Measurements from ENCODE around the gene OR2T11.

OR2T11 gene

DNA sequence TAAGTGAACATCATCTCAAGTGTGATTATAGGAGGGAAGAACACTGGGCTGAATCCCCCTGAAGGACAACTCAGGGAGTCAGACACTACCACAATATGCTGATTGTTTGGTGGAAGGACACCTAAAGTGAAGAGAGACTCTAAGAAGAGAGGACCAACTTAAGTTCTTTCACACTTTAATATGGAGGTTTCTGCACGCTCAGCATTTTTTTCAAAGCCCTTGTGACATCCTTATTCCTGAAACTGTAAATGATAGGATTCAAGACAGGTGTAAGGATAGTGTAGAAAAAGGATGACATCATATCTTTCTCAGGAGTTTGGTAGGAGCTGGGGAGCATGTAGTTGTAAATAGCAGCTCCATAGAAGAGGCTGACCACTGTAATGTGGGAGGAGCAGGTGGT lies 42.2 kb downstream of the OR2T11 start:
- TF ChIP-seq ZBTB7A (IDR thresholded peaks at IDR 0.05; ENCODE audit: low read depth) (no peak), YY1 (IDR thresholded peaks at IDR 0.05; ENCODE audit: low read depth) (no peak), EGR1 (IDR thresholded peaks at IDR 0.05) (no peak), TAF1 (IDR thresholded peaks at IDR 0.05; ENCODE audit: low read depth) (no peak), NFIC (IDR thresholded peaks at IDR 0.05) (no peak), CEBPB (IDR thresholded peaks at IDR 0.05) (no peak), EP300 (IDR thresholded peaks at IDR 0.05; ENCODE audit: borderline replicate concordance) (no peak)
- TF ChIP-seq, protein P1, sequence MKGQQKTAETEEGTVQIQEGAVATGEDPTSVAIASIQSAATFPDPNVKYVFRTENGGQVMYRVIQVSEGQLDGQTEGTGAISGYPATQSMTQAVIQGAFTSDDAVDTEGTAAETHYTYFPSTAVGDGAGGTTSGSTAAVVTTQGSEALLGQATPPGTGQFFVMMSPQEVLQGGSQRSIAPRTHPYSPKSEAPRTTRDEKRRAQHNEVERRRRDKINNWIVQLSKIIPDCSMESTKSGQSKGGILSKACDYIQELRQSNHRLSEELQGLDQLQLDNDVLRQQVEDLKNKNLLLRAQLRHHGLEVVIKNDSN (IDR thresholded peaks at IDR 0.05), result no peak

DNA sequence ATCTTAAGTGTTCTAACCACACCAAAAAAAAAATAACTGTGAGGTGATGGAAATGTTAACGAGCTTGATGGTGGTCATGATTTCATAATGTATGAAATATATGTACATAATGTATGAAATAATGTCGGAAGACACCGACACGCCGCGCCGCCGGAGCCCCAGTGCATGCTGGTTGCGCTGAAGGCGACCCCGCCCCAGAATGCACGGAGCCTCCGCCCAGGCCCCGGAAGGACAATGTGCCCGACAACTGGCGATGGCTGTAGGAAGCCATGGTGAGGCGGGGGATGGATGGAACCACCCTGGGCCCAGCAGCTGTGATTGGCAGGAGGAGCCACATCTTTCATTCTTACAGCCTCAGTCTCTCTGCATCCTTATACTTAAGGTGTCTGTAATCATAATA lies 44.8 kb downstream of the OR2T11 start:
- no peak for TF ChIP-seq CEBPB (IDR thresholded peaks at IDR 0.05)
- TF ChIP-seq, protein P1 (IDR thresholded peaks at IDR 0.05), result no peak
- TF ChIP-seq ZBTB7A (IDR thresholded peaks at IDR 0.05; ENCODE audit: low read depth), result no peak
- no peak for TF ChIP-seq NFIC (IDR thresholded peaks at IDR 0.05)

DNA sequence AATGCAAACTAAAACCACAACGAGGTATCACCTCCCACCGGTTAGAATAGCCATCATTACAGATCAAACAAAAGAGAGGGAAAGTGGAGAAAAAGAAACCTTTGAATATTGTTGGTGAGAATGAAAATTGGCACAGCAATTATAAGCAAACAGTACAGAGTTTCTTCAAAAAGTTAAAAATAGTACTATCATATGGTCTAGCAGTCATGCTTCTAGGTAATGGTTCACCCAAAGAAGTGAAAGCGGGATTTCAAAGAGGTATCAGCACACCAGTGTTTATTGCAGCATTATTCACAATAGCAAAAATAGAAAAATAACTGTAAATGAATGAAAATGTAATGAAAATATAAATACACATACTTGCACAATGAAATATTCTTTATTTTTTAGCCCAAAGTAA lies 45.6 kb downstream of the OR2T11 start:
- TF ChIP-seq, protein P1 (IDR thresholded peaks at IDR 0.05), result no peak
- TF ChIP-seq TAF1 (IDR thresholded peaks at IDR 0.05; ENCODE audit: low read depth) (no peak), FOXM1 (IDR thresholded peaks at IDR 0.05; ENCODE audit: borderline replicate concordance, low read depth) (no peak), CEBPB (IDR thresholded peaks at IDR 0.05) (no peak), EGR1 (IDR thresholded peaks at IDR 0.05) (no peak), TCF12 (IDR thresholded peaks at IDR 0.05; ENCODE audit: low read depth) (no peak), NFIC (IDR thresholded peaks at IDR 0.05) (no peak), ZBTB7A (IDR thresholded peaks at IDR 0.05; ENCODE audit: low read depth) (no peak), YY1 (IDR thresholded peaks at IDR 0.05; ENCODE audit: low read depth) (no peak)
- TF ChIP-seq, protein P2, sequence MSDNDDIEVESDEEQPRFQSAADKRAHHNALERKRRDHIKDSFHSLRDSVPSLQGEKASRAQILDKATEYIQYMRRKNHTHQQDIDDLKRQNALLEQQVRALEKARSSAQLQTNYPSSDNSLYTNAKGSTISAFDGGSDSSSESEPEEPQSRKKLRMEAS (IDR thresholded peaks at IDR 0.05), result no peak
- TF ChIP-seq, protein P3, sequence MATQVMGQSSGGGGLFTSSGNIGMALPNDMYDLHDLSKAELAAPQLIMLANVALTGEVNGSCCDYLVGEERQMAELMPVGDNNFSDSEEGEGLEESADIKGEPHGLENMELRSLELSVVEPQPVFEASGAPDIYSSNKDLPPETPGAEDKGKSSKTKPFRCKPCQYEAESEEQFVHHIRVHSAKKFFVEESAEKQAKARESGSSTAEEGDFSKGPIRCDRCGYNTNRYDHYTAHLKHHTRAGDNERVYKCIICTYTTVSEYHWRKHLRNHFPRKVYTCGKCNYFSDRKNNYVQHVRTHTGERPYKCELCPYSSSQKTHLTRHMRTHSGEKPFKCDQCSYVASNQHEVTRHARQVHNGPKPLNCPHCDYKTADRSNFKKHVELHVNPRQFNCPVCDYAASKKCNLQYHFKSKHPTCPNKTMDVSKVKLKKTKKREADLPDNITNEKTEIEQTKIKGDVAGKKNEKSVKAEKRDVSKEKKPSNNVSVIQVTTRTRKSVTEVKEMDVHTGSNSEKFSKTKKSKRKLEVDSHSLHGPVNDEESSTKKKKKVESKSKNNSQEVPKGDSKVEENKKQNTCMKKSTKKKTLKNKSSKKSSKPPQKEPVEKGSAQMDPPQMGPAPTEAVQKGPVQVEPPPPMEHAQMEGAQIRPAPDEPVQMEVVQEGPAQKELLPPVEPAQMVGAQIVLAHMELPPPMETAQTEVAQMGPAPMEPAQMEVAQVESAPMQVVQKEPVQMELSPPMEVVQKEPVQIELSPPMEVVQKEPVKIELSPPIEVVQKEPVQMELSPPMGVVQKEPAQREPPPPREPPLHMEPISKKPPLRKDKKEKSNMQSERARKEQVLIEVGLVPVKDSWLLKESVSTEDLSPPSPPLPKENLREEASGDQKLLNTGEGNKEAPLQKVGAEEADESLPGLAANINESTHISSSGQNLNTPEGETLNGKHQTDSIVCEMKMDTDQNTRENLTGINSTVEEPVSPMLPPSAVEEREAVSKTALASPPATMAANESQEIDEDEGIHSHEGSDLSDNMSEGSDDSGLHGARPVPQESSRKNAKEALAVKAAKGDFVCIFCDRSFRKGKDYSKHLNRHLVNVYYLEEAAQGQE (IDR thresholded peaks at IDR 0.05; ENCODE audit: low read depth), result no peak

- TF ChIP-seq CREB1 (IDR thresholded peaks at IDR 0.05; ENCODE audit: low read depth), result no peak
- TF ChIP-seq EP300 (IDR thresholded peaks at IDR 0.05; ENCODE audit: borderline replicate concordance), result no peak
- TF ChIP-seq NFIC (IDR thresholded peaks at IDR 0.05), result no peak
- TF ChIP-seq EGR1 (IDR thresholded peaks at IDR 0.05), result no peak
- no peak for TF ChIP-seq FOXM1 (IDR thresholded peaks at IDR 0.05; ENCODE audit: borderline replicate concordance, low read depth)
- TF ChIP-seq CEBPB (IDR thresholded peaks at IDR 0.05), result no peak
- TF ChIP-seq YY1 (IDR thresholded peaks at IDR 0.05; ENCODE audit: low read depth), result no peak
- no peak for TF ChIP-seq TAF1 (IDR thresholded peaks at IDR 0.05; ENCODE audit: low read depth)
- TF ChIP-seq, protein P2 (IDR thresholded peaks at IDR 0.05), result no peak
- no peak for TF ChIP-seq TCF12 (IDR thresholded peaks at IDR 0.05; ENCODE audit: low read depth)
- TF ChIP-seq RAD21 (IDR thresholded peaks at IDR 0.05; ENCODE audit: low read depth), result no peak
- TF ChIP-seq ZBTB7A (IDR thresholded peaks at IDR 0.05; ENCODE audit: low read depth), result no peak
- TF ChIP-seq, protein P1 (IDR thresholded peaks at IDR 0.05), result no peak
- TF ChIP-seq TEAD4 (IDR thresholded peaks at IDR 0.05), result no peak
- TF ChIP-seq, protein P3 (IDR thresholded peaks at IDR 0.05; ENCODE audit: low read depth), result no peak
These were observed 49.6 kb downstream of the OR2T11 start for GRCh38 chr1:248585266-248585665.

GRCh38 chr1:248576260-248576980 lies 58.5 kb downstream of the OR2T11 start:
- TF ChIP-seq, protein P3 (IDR thresholded peaks at IDR 0.05; ENCODE audit: low read depth), result no peak
- TF ChIP-seq RAD21 (IDR thresholded peaks at IDR 0.05; ENCODE audit: low read depth) (no peak), FOXM1 (IDR thresholded peaks at IDR 0.05; ENCODE audit: borderline replicate concordance, low read depth) (no peak), ZBTB7A (IDR thresholded peaks at IDR 0.05; ENCODE audit: low read depth) (no peak)
- TF ChIP-seq, protein P1 (IDR thresholded peaks at IDR 0.05), result no peak
